HG03103 (cell line): Measurements from ENCODE around the gene CSNK1G1.
"Not testable (repeated sequence)": the region's sequence is repeated elsewhere in the genome, so short reads cannot be mapped to it uniquely, and the experiment has no call there.

Source experiments
- ATAC-seq: cut with Tn5 transposase; IDR thresholded peaks from one replicate; pipeline ENCODE4 v1.9.1; 2021; ENCODE audit warnings: low read depth; ENCODE audit not compliant: unreplicated experiment

The CSNK1G1 gene

GRCh38 chr15:64141798-64142512 lies 214.0 kb downstream of the CSNK1G1 start:
- no peak for ATAC-seq

GRCh38 chr15:64138331-64138941 lies 217.5 kb downstream of the CSNK1G1 start:
- ATAC-seq: no peak

GRCh38 chr15:64137226-64137833 lies 218.6 kb downstream of the CSNK1G1 start:
- no peak for ATAC-seq

DNA sequence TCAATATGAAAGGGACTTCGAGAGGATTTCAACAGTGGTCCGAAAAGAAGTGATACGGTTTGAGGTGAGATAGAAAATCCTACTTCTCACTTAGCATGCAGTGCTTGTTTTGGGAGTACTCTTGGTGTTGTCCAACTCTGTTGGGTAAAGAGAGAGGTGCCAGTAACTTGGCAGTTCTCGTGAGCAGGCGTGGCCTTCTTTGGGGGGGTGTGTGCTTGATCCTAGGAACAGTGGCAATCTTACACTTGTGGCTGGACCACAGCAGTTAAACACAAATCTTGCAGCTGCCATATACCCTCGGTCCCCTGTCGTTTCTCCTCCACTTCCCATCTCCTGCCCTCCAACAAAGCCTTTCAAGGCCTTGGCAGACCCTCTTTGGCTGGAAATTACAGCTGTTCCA lies 219.6 kb downstream of the CSNK1G1 start:
- no peak for ATAC-seq

DNA sequence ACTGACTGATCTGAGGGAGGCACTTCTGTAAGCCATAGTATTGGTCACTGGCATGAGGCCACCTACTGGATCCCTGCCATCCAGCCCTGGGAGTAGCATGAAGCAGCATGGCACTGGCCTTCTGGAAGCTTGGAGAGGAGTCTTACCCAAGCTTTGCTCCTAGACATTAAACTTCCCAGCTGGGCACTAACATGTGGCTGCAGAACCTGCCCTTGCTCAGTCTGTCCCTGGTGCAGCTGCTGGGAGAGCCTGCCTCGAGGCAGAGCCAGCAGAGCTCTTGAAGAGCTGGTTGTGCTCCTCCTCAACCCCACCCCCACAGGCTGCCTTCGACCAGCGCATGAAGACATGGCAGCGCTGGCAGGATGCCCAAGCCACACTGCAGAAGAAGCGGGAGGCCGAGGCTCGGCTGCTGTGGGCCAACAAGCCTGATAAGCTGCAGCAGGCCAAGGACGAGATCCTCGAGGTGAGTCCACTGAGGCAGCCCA lies 221.6 kb downstream of the CSNK1G1 start:
- no peak for ATAC-seq

GRCh38 chr15:64133623-64134344 lies 222.2 kb downstream of the CSNK1G1 start:
- ATAC-seq: no peak

- ATAC-seq: no peak
Measured at GRCh38 chr15:64132217-64132616, 223.8 kb downstream of the CSNK1G1 start.

- ATAC-seq: no peak
Measured at GRCh38 chr15:64131547-64131946, 224.4 kb downstream of the CSNK1G1 start.

- ATAC-seq: no peak
Measured at GRCh38 chr15:64130159-64130558, 225.8 kb downstream of the CSNK1G1 start.

- no peak for ATAC-seq
Measured at GRCh38 chr15:64127521-64128270, 228.3 kb downstream of the CSNK1G1 start.

DNA sequence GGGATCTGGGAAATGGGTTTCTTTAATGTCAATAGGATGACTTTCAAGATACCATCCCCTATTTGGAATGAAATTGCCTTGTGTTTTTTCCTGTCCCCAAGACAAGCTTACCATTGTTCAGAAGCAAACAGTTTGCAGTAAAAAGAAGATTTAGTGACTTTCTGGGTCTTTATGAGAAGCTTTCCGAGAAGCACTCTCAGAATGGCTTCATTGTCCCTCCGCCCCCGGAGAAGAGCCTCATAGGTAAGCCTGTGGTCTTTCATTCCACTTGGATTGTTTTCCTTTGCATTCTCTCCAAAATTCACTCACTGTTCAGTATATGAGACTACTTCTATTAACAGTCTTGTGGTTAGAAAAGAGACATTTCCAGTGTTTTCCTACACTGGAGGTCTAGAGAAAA lies 230.0 kb downstream of the CSNK1G1 start:
- no peak for ATAC-seq

- ATAC-seq: no peak
Measured at GRCh38 chr15:64122936-64123351, 233.0 kb downstream of the CSNK1G1 start.

- ATAC-seq: no peak
Measured at GRCh38 chr15:64122444-64122843, 233.5 kb downstream of the CSNK1G1 start.

- ATAC-seq: no peak
Measured at GRCh38 chr15:64121614-64122013, 234.4 kb downstream of the CSNK1G1 start.

- not testable (repeated sequence) for ATAC-seq
Measured at GRCh38 chr15:64120322-64120721, 235.7 kb downstream of the CSNK1G1 start.

- no peak for ATAC-seq
Measured at GRCh38 chr15:64117759-64118487, 238.1 kb downstream of the CSNK1G1 start.
